Upper lobe of right lung (tissue), 1 donor: ENCODE measurements around the gene SLC28A3. TPM values are rescaled to one million over a fixed set of nuclear protein-coding genes. Genes with fewer than 3 reads are reported as not detected.

Experiments used
- ATAC-seq: fragments of 200-7000 bp; cut with Tn5 transposase; one replicate; pipeline ENCODE4 v1.9.1; 2020; ENCODE audit warnings: mild to moderate bottlenecking, moderate library complexity
- DNase-seq: peaks from one replicate; pipeline ENCODE4 v3.0.0-alpha.2; 2020
- H3K27ac ChIP-seq: fragments of 200-600 bp; one replicate; pipeline ENCODE4 v1.8.0; 2022
- H3K27me3 ChIP-seq: fragments of 200-600 bp; one replicate; pipeline ENCODE4 v1.8.0; 2022; ENCODE audit warnings: mild to moderate bottlenecking
- H3K36me3 ChIP-seq: fragments of 200-600 bp; one replicate; pipeline ENCODE4 v1.8.0; 2022
- H3K4me1 ChIP-seq: fragments of 200-600 bp; one replicate; pipeline ENCODE4 v1.8.0; 2022
- H3K4me3 ChIP-seq: fragments of 200-600 bp; one replicate; pipeline ENCODE4 v1.8.0; 2022; ENCODE audit warnings: mild to moderate bottlenecking
- H3K9me3 ChIP-seq: fragments of 200-600 bp; one replicate; pipeline ENCODE4 v1.8.0; 2022
- CTCF ChIP-seq: fragments of 200-600 bp; IDR thresholded peaks from one replicate; pipeline ENCODE4 v1.8.0; 2022; ENCODE audit warnings: antibody characterized with exemption
- intact Hi-C: fragments of 100-400 bp; cut with DNase I; formaldehyde crosslinking; loops from one replicate; pipeline ENCODE4 v1.11.0; 2022
- total RNA-seq: library from RNA; stranded (reverse); fragmentation: NEBNext Ultra II Directional; extraction: Animal tissue kit (Norgen Biotek cat#: 25700); gene quantifications from one replicate; pipeline ENCODE4 v1.2.1, GENCODE V29; 2021
- donor health status: DM: no; HTN: yes; CAD: no; lungs with severe emphysema.

SLC28A3 gene
- total RNA-seq, 1 donor from 2014 or later = 1.6 TPM

GRCh38 chr9:84305497-84306131 lies 34.9 kb downstream of the SLC28A3 start:
- Histone ChIP-seq H3K27ac (no peak overlapping the region), H3K9me3 (no peaks in the 10 kb centered on the region), H3K36me3 (no peaks in the 10 kb centered on the region), H3K27me3 (no peaks in the 10 kb centered on the region), H3K4me1 (peaks cover 4% of the 10 kb centered on the region), H3K4me3 (no peak overlapping the region)
- DNase-seq (no peak), ATAC-seq (no peak)
- intact Hi-C loops = no loop called here
- no peak for TF ChIP-seq CTCF

- Histone ChIP-seq H3K27me3 (no peaks in the 10 kb centered on the region), H3K36me3 (no peaks in the 10 kb centered on the region), H3K27ac (no peak overlapping the region), H3K4me1 (peaks cover 4% of the 10 kb centered on the region), H3K4me3 (no peak overlapping the region), H3K9me3 (no peaks in the 10 kb centered on the region)
- TF ChIP-seq CTCF = no peak
- DNase-seq (no peak), ATAC-seq (no peak)
- intact Hi-C loops = no loop called here
Observed at GRCh38 chr9:84304166-84304565, 36.4 kb downstream of the SLC28A3 start.

DNA sequence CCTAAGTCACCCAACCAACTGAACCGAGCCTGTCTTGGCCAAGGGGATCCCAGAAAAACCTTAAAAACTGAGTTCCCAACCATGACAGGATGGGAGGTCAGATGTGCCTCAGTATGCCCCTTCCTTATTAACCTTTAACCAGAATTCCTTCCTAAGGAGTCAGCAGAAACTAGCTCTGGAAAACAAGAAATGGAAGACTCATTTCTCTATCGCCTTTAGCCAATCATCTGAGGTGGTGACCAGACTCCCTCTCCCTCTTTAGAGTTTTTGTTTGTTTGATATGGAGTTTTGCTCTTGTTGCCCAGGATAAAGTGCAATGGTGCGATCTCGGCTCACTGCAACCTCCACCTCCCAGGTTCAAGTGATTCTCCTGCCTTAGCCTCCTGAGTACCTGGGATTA lies 37.5 kb downstream of the SLC28A3 start:
- no peaks in the 10 kb centered on the region for H3K9me3 ChIP-seq
- no peak overlapping the region for H3K27ac ChIP-seq
- peaks cover 4% of the 10 kb centered on the region for H3K4me1 ChIP-seq
- DNase-seq = no peak
- no peak for TF ChIP-seq CTCF
- intact Hi-C loops = no loop called here
- no peak for ATAC-seq
- no peak overlapping the region for H3K4me3 ChIP-seq
- H3K27me3 ChIP-seq = no peaks in the 10 kb centered on the region
- H3K36me3 ChIP-seq = no peaks in the 10 kb centered on the region

- DNase-seq (no peak), ATAC-seq (peak; percentile 49)
- intact Hi-C loops = no loop called here
- H3K4me1 ChIP-seq = peaks cover 6% of the 10 kb centered on the region
- no peak overlapping the region for H3K4me3 ChIP-seq
- H3K9me3 ChIP-seq = no peaks in the 10 kb centered on the region
- TF ChIP-seq CTCF = no peak
- no peaks in the 10 kb centered on the region for H3K36me3 ChIP-seq
- H3K27ac ChIP-seq = no peak overlapping the region
- H3K27me3 ChIP-seq = no peaks in the 10 kb centered on the region
Observed at GRCh38 chr9:84301851-84302250, 38.7 kb downstream of the SLC28A3 start.

- Histone ChIP-seq H3K4me3 (no peak overlapping the region), H3K4me1 (peaks cover 13% of the 10 kb centered on the region), H3K27ac (no peak overlapping the region), H3K36me3 (no peaks in the 10 kb centered on the region), H3K27me3 (no peaks in the 10 kb centered on the region), H3K9me3 (no peaks in the 10 kb centered on the region)
- ATAC-seq (no peak), DNase-seq (no peak)
- intact Hi-C loops = no loop called here
- TF ChIP-seq CTCF = no peak
Observed at GRCh38 chr9:84300271-84300670, 40.3 kb downstream of the SLC28A3 start.
